T1000 (cell line): ENCODE results near the gene HS3ST5.
"Not testable (repeated sequence)": the region's sequence is repeated elsewhere in the genome, so short reads cannot be mapped to it uniquely, and the experiment has no call there.

ENCODE experiments used
- DNase-seq: peaks from one replicate; lab custom pipeline; 2025; ENCODE audit warnings: mixed read lengths; lab: John Stamatoyannopoulos, UW

The HS3ST5 gene

DNA sequence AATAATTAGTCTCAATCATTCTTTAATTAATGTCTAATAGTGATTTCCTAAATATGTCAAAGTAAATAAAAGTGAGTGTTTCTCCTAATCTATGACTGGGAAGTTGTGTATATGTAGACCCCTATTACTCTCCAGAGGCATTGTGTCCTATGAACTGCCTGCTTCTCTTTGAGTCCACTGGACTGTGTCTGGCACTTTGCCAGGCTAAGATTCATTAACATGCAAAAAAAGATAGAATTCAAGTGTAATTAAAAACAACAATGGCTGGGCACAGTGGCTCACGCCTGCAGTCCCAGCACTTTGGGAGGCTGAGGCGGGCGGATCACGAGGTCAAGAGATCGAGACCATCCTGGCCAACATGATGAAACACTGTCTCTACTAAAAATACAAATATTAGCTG, 298.3 kb downstream of the HS3ST5 start:
- DNase-seq: not testable (repeated sequence)

DNA sequence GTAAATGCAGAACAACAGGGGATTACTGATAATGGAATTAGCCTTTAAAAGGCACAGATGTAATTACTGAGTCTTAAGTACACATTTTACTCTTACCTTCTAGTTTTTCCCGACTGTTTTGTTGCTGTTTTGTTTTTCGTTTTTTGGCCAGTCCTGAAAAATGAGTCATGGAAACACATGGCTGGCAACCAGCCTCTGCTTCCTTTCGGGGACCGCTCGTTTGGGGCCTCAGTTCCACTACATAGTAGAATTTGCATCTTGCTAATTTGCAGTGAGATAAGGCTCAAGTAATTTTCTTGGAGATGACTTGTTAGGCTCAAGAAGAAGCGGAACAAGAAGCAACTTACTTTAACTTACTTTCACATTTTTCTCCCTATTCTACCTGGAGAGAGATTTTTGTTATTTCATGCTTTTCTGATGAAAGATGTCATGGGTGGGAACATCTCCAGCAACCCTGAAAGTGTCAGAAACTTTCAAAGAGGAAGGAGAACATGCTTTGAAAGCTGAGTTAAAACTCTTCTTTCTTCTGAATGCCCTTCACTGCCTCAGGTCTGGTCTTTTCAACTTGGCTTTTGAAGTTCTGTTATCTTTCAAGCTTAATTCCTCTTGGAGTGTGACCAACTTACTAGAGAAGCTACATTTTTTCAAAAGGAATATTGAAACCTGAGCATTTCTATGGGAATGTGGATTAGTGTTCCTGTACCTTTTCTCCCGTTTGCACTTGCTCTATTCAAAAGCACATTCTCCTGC, 300.4 kb downstream of the HS3ST5 start:
- DNase-seq: no peak

DNA sequence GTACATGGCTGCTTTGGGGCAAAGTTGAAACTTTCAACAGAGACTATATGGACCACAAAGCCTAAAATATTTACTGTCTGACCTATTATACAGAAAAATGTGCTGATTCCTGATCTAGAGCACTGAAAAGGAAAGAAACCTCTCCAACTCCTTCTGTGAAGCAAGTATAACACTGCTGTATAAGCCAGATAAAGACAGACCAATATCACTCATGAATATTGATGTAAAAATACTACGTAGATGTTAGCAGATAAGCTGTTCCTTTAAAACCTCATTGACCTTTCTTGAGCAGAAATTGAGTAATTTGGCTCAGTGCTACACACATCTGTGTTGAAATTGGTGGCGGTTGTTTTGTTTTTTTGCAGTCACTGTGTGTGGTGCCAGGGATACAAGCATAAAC, 302.0 kb downstream of the HS3ST5 start:
- DNase-seq: no peak

DNA sequence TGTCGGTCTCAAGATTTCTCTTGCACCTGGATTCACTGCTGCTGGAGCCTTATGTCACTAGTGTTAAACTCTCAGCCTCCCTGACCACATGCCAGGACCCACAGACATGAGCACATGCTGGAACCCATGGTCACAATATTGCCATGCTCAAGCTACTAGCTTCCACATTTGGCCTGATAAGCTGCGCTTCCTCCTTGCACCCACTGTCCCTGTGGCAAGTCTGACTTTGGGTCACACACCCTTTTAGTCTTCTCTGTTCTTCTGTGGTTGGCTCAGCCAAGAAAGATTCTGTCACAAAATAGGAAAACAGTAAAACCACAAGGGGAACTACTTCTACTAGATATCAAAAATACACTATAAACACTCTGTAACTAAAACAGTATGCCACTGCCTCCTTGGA, 303.0 kb downstream of the HS3ST5 start:
- DNase-seq: no peak

DNA sequence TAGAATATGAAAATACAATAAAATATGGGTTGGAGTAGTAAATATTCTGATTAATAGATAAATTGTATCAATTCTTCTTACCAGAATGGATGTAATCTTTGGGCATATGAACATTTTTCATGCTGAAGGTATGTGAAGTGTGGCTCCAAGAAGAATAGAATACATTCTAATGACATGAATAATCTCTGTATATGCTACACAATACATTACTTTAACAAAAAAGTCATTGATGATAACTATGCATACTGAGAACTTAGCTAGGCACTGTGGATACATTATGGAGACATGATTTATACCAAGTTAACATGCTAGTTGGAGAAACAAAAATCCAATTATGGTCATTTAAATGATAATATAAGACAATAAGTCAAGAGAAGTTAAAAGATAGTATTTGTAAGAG, 309.2 kb downstream of the HS3ST5 start:
- no peak for DNase-seq

DNA sequence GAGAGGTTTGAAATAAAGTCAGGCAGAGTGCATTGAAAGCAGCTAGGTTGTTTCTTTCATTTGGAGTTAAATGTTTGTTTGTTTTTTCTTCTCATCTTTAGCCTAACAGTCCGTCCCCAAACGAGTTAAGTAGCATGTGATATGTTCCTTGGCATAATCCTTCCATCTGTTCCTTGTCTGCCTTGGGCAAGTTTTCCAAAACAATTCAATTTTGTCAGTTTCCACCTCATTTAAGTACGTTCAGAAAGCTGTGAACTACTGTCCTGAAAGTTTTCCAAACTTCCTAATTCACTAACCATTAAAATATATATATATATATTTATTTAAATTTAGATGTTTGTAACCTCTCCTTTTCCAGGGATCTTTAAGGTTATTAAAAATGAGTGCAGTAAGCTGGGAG, 310.1 kb downstream of the HS3ST5 start:
- no peak for DNase-seq

DNA sequence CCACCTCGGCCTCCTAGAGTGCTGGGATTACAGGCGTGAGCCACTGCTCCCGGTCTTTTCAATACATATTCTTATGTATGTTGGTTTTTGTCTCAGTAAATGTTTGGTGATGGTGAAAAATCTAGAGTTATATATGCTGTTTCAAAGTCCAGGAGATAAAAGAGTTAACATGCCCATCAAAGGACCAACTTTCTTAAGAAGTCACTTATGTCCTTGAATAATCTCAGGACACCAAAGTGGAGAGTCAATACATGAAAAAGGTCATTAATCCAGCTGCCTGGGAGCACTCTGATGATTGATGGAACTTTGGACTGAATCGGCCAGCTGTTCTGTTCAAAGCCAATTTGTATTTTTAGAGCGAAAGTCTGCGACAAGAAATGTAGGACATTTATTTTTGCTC, 312.1 kb downstream of the HS3ST5 start:
- DNase-seq: no peak

DNA sequence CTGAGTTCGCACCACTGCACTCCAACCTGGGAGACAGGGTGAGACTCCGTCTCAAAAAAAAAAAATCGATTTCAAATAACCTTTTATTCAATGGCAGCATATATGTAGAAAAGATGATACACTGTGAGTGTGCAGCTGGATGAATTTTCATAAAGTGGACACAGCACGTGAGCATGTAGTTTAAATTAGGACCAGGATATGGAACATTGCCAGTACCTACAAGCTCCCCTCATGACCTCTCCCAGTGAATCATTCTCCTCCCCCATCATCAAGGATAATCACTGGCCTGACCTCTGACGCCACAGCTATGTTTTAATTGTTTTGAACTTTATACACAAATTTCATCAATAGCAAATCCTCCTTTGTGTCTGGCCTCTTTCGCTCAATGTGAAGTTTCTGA, 318.1 kb downstream of the HS3ST5 start:
- DNase-seq: no peak

DNA sequence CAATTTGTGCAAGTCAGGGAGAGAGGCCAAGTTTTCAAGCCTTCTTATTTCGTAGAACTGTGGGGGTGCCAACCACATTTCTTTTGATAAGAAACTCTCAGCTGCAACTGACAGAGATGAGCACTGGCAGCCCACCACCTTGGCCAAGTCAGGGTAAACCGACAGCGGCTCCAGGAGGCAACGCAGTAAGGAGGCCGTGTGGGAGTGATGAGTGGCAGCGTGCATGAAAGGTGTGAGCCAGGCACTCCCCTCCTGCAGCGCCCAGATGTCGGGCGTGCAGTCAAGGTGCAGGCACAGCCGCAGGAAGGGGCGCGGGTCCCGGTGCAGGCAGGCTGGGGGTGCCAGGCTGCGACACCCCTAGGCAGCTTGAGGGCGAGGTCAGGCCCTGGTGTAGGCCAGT, 322.6 kb downstream of the HS3ST5 start:
- no peak for DNase-seq

DNA sequence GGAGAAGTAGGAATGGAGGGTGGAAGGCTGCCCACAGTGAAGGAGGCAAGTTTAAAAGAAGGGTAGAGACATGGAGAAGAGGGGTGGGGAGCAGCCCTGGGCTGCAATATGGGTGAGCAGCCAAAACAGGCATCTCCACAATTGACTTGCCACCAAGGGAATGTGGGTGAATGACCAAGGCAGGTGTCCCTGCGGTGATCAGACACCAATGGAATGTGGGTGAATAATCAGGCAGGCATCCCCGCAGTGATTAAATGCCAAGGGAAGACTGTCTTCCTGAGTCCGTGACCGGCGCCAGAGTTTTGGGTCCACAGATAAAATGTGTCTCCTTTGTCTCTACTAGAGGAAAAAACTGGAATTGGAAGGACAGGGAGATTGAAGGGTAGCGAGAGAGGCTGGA, 325.7 kb downstream of the HS3ST5 start:
- DNase-seq: peak; percentile 24

DNA sequence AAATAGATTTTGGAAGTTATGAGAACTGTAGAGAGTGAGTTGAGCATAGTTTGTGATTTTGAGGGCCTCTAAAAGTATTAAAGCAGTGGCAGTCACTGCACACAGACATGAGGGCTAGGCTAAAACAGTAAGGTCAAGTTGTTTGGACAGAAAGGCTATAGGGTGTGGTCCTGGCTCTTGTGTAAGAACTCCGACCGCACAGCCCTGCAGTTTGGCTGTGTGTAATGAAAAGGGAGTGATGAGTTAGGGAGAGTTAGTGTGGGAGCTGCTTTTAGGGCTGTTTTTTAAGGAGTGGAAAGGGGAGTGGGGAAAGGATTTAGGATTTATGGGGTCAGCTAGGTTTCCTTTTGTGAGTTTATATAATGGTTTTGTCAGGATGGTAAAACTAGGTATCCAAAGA, 328.7 kb downstream of the HS3ST5 start:
- not testable (repeated sequence) for DNase-seq

DNA sequence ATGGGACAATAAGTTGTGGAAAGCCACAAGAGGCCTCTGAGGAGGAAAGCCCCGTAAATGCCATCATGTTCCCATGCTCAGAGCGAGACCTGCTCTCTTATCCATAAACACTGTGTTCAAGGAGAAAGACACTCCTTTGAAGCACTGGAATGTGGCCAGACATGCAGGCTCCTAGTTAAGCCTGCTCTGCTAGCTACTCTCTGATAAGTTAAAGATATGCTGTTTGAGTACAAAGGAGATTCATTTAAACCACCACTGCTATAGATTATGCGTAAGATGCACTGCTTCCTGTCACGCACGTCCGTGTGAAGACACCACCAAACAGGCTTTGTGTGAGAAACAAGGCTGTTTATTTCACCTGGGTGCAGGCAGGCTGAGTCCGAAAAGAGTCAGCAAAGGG, 331.3 kb downstream of the HS3ST5 start:
- DNase-seq: not testable (repeated sequence)

DNA sequence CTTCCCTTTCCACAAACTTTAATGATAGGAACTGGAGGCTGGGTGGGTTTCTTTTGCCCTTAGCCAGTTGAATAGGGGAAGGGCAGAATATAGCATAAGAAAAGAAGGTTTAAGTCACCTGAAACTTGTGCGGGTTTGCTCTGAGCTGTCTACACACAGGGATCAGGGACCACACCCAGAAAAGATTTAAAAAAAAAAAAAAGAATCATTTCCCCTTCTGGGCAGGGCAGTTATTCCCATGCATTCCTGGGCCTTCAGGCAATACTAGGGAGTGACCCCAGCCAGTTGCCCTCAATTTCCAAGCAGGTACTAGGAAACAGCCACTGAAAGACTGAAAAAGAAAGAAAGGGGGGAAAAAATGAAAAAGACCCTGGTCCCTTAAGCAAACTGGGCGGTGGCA, 332.3 kb downstream of the HS3ST5 start:
- DNase-seq: no peak

DNA sequence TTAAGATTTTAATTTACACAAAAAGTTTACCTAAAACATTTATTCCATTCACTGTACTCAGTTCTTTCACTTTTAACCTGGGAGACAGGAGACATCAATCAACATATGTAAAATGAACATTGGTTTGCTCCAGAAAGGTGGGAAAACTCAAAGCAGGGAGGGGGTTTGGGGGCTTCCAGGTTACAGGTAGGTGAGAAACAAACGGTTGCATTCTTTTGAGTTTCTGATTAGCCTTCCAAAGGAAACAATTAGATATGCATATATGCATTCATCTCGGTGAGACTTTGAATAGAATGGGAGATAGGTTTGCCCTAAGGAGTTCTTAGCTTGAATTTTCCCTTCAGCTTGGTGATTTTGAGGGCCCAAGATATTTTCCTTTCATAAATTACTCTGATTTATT, 333.6 kb downstream of the HS3ST5 start:
- DNase-seq: no peak

DNA sequence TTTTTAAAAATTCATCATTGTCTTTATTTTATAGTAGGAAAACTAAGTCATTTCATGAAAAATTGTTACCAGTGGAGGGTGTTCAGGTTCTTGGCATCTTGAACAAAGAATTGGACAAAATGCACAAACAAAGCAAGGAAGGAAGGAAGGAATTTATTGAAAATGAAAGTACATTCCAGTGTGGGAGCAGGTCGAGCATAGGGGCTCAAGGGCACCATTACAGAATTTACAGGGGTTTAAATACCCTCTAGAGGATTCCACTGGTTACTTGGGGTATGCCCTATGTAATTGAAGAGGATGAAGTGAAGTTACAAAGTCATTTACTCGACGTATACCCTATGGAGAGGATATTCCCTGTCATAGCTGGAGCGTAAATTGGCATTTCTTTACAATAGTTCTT, 334.5 kb downstream of the HS3ST5 start:
- no peak for DNase-seq

DNA sequence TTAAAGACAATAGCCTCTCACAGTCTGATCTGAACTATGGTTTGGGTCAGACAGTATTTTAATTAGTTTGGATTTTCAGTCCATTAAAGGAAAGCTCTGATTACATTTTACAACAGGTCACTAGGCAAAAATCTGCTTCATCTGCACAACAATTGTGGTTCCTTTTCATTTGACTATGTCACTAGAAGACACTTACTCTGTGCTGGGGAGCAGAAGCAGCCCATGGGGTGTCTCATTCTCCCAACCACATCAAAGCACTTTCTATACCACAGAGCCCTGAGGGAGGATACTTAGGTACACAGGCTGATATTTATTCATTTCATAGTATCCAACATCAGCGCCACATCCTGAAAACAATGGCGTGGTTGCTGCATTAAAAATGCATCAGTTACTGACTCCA, 335.3 kb downstream of the HS3ST5 start:
- peak; percentile 5 for DNase-seq
